SK-N-MC (cell line): Measurements from ENCODE around the gene CDC42EP4.

Experiments
- EZH2 ChIP-seq: fragments of 200-600 bp; sonication (generic); IDR thresholded peaks from one replicate; pipeline ENCODE4 v1.6.1; 2017; ENCODE audit warnings: antibody characterized with exemption
- FOXP2 ChIP-seq: optimal IDR thresholded peaks from 2 replicates; pipeline ENCODE3; 2011; ENCODE audit warnings: mild to moderate bottlenecking, moderate library complexity; ENCODE audit not compliant: insufficient read depth; ENCODE audit errors: extremely low read length, control extremely low read depth
- POLR2AphosphoS5 ChIP-seq: IDR thresholded peaks from 2 replicates; pipeline ENCODE4 v1.6.1; 2012; ENCODE audit warnings: mild to moderate bottlenecking, low read depth, low read length, borderline replicate concordance

- TF ChIP-seq EZH2 = no peak
- no peak for TF ChIP-seq FOXP2
- TF ChIP-seq POLR2AphosphoS5 = no peak
Measured at GRCh38 chr17:73290399-73291259, 21.2 kb downstream of the CDC42EP4 start.
